Bronchial epithelial cell (primary cell): ENCODE data around the gene EFNA3. TPM values are rescaled to one million over a fixed set of nuclear protein-coding genes. Genes with fewer than 3 reads are reported as not detected.
A peak's percentile ranks its signal among the peaks of the same experiment; 100 is the strongest.

Experiments
- DNase-seq: peaks from one replicate; pipeline ENCODE4 v3.0.0-alpha.2; 2010; ENCODE audit warnings: low read depth
- FAIRE-seq: peaks from 2 replicates; lab custom pipeline; 2011; peaks lifted over from hg19 to GRCh38; lab: Jason Lieb, UNC
- H3K27me3 ChIP-seq: 2 replicates; pipeline ENCODE4 v1.5.1; 2011; ENCODE audit warnings: low read length; ENCODE audit not compliant: control insufficient read depth, insufficient read depth
- H3K36me3 ChIP-seq: 2 replicates; pipeline ENCODE4 v1.5.1; 2011; ENCODE audit warnings: low read length; ENCODE audit not compliant: control insufficient read depth, insufficient read depth
- H3K4me3 ChIP-seq: 2 replicates; pipeline ENCODE4 v1.5.1; 2011; ENCODE audit warnings: mild to moderate bottlenecking, low read depth, low read length, control low read depth
- CTCF ChIP-seq: IDR thresholded peaks from 2 replicates; pipeline ENCODE4 v1.5.1; 2011; ENCODE audit warnings: mild to moderate bottlenecking, moderate library complexity, low read length, control low read depth, inconsistent platforms; ENCODE audit not compliant: insufficient read depth, severe bottlenecking
- total RNA-seq: library from RNA; depleted of rRNA; stranded (reverse); fragments of >200 nt; gene quantifications from 2 replicates; pipeline ENCODE4 v1.2.1, GENCODE V29; 2014

The EFNA3 gene
- total RNA-seq, 1 donor from 2014 or later = 3.7 TPM

- DNase-seq (no peak), FAIRE-seq (no peak)
- TF ChIP-seq CTCF = peak; percentile 97
- Histone ChIP-seq H3K4me3 (peak overlapping the region; percentile 67), H3K27me3 (peaks cover 4% of the 10 kb centered on the region), H3K36me3 (peaks cover 3% of the 10 kb centered on the region)
Observed at GRCh38 chr1:155086128-155086741, 7.6 kb downstream of the EFNA3 start.

GRCh38 chr1:155086856-155087535 lies 8.4 kb downstream of the EFNA3 start:
- no peak for FAIRE-seq
- peak; percentile 3 for TF ChIP-seq CTCF

GRCh38 chr1:155091071-155092051 lies 12.7 kb downstream of the EFNA3 start:
- peak; percentile 98 for TF ChIP-seq CTCF
- Histone ChIP-seq H3K36me3 (peaks cover 3% of the 10 kb centered on the region), H3K4me3 (no peak overlapping the region), H3K27me3 (peaks cover 2% of the 10 kb centered on the region)
- DNase-seq = peak; percentile 40
- no peak for FAIRE-seq

More at GRCh38 chr1:155086856-155087535, 8.4 kb downstream of the EFNA3 start:
- Histone ChIP-seq H3K27me3 (peaks cover under 1% of the 10 kb centered on the region), H3K4me3 (no peak overlapping the region), H3K36me3 (peaks cover 3% of the 10 kb centered on the region)
- no peak for DNase-seq

GRCh38 chr1:155092131-155092530 lies 13.5 kb downstream of the EFNA3 start:
- no peak for TF ChIP-seq CTCF
- H3K27me3 ChIP-seq = peaks cover 2% of the 10 kb centered on the region
- H3K4me3 ChIP-seq = no peak overlapping the region
- DNase-seq (no peak), FAIRE-seq (no peak)
- peaks cover 1% of the 10 kb centered on the region for H3K36me3 ChIP-seq

- DNase-seq = no peak
- no peak for FAIRE-seq
- no peak for TF ChIP-seq CTCF
- no peaks in the 10 kb centered on the region for H3K36me3 ChIP-seq
- peaks cover 2% of the 10 kb centered on the region for H3K27me3 ChIP-seq
- no peak overlapping the region for H3K4me3 ChIP-seq
Observed at GRCh38 chr1:155092641-155093040, 14.0 kb downstream of the EFNA3 start.
